HFF-Myc (cell line): ENCODE results near the gene SPINT3.

Experiments used
- DNase-seq: peaks from one replicate; pipeline ENCODE4 v3.0.0-alpha.2; 2011; ENCODE audit warnings: low read depth; ENCODE audit errors: extremely low read depth
- H3K4me3 ChIP-seq: replicated peaks from 2 replicates; pipeline ENCODE4 v1.5.1; 2011; ENCODE audit warnings: low read depth, mild to moderate bottlenecking, control low read depth, low read length
- CTCF ChIP-seq: IDR thresholded peaks from 2 replicates; pipeline ENCODE4 v1.5.1; 2012; ENCODE audit warnings: mild to moderate bottlenecking, low read depth, low read length, control low read depth; ENCODE audit errors: missing control alignments

SPINT3 gene

GRCh38 chr20:45506398-45506797, 9.0 kb downstream of the SPINT3 start:
- H3K4me3 ChIP-seq = no peak overlapping the region
- TF ChIP-seq CTCF = no peak
- DNase-seq = no peak

- no peak for DNase-seq
- TF ChIP-seq CTCF = no peak
- no peak overlapping the region for H3K4me3 ChIP-seq
These were observed 12.0 kb downstream of the SPINT3 start for GRCh38 chr20:45503403-45503802.

- no peak for TF ChIP-seq CTCF
- H3K4me3 ChIP-seq = no peak overlapping the region
- DNase-seq = no peak
These were observed 12.9 kb downstream of the SPINT3 start for GRCh38 chr20:45502561-45502960.

- TF ChIP-seq CTCF = no peak
- no peak for DNase-seq
- no peak overlapping the region for H3K4me3 ChIP-seq
These were observed 13.8 kb downstream of the SPINT3 start for GRCh38 chr20:45501600-45501999.

GRCh38 chr20:45500022-45500421, 15.4 kb downstream of the SPINT3 start:
- no peak for DNase-seq
- TF ChIP-seq CTCF = no peak
- H3K4me3 ChIP-seq = no peak overlapping the region

- no peak overlapping the region for H3K4me3 ChIP-seq
- DNase-seq = no peak
- no peak for TF ChIP-seq CTCF
These were observed 17.4 kb downstream of the SPINT3 start for GRCh38 chr20:45497971-45498494.

GRCh38 chr20:45496166-45496565, 19.3 kb downstream of the SPINT3 start:
- no peak for DNase-seq
- TF ChIP-seq CTCF = no peak
- no peak overlapping the region for H3K4me3 ChIP-seq
